ENCODE data around the gene PLEKHA1. TPM values are rescaled to one million over a fixed set of nuclear protein-coding genes. Genes with fewer than 3 reads are reported as not detected.

Gene PLEKHA1
- total RNA-seq, 5 donors from 2014 or later (not counting 1 experiment from before 2014, with no cell fraction given) = 36.8 to 58.6 (median 40.5) TPM

DNA sequence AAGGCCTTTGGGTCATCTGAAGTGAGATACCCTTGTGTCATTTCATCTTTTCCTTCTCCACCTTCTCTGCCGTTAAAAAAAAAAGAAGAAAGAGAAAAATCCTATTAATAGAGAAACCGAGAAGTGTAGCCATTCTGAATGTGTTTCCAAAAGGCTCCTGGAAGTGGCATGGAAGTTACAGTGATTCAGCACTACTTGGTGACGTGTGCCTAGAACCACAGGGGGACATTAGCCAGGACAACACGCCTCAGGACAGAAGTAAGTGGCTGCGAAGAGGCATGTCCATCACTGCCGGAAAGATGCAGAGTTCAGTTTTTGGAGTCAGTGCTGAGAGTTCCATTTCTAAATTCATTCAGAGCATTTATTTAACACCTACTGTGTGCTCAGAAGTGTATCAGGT, 93.2 kb downstream of the PLEKHA1 start:
- H3K27me3 Mint-ChIP-seq = peaks cover 41 to 54% of the 10 kb centered on the region in 2 donors
- ATAC-seq (replicated peaks in 1 of 4) = no peak
- WGBS (ENCODE audit: insufficient coverage) = 58% methylated on average over 2 of the region's 6 CpGs

DNA sequence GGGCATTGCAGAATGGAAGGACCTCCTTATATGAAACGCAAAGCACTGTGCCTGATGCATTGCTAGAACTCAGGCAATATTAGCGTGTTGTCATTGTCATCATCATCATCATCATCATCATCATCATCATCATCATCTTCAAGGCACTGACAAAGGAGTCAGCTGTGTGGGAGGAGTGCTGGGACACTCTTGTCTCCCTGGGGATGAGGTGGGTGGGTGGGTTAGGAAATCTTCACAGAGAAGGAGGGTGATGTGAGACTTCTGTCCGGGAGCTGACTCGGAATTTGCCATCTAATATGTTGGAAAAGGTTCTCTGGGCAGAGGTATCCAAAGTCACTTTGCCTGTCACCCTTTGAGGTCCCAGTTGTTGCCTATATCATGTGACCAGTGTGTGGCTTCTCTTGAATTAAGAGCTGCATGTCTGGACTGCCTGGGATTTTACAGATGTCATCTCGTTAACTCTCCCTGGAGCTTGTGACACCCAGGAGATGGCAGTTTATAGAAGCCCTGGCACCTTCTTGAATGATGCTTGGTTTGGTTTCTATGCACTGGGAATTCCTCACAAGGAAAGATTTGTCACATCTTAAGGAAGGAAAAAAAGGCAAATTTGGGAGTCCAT, 93.9 kb downstream of the PLEKHA1 start:
- no peaks in the 10 kb centered on the region for H3K9me3 Mint-ChIP-seq
- peaks cover 6 to 23% of the 10 kb centered on the region in 2 experiments for H3K27me3 ChIP-seq (replicated peaks in 1 of 2; ENCODE audit: control insufficient read depth in 2 of 2, extremely low read depth in 1 of 2, insufficient read depth in 2 of 2, low read length in 1 of 2)
- H3K9me3 ChIP-seq = no peaks in the 10 kb centered on the region
- WGBS (ENCODE audit: insufficient coverage) = 95% methylated on average over 3 of the region's 5 CpGs
- ChIA-PET POLR2A (no interaction called here), CTCF (no interaction called here)
- peaks cover 33 to 48% of the 10 kb centered on the region in 2 donors for H3K27me3 Mint-ChIP-seq
- ATAC-seq (replicated peaks in 1 of 4) (no peak), DNase-seq (no peak)
- no peak overlapping the region for H3K4me3 Mint-ChIP-seq
- H3K36me3 ChIP-seq (ENCODE audit: control insufficient read depth in 2 of 2, extremely low read depth in 1 of 2, insufficient read depth in 1 of 2, low read length in 1 of 2) = no peaks in the 10 kb centered on the region
- no peak overlapping the region for H3K27ac ChIP-seq (ENCODE audit: low read length)
- H3K4me1 ChIP-seq (ENCODE audit: control insufficient read depth in 1 of 2, extremely low read depth in 1 of 2, insufficient read depth in 2 of 2, low read length in 2 of 2) = no peaks in the 10 kb centered on the region
- H3K36me3 Mint-ChIP-seq = no peaks in the 10 kb centered on the region
- no peak overlapping the region for H3K4me3 ChIP-seq (ENCODE audit: control insufficient read depth in 1 of 2, extremely low read depth in 1 of 2, low read length in 1 of 2)
- H3K4me1 Mint-ChIP-seq = peaks cover 0 to 4% (median 2%) of the 10 kb centered on the region in 3 donors
- no peak overlapping the region for H3K27ac Mint-ChIP-seq

More for the DNA sequence above, 93.2 kb downstream of the PLEKHA1 start:
- Mint-ChIP-seq H3K9me3 (no peaks in the 10 kb centered on the region), H3K27ac (no peak overlapping the region), H3K4me3 (no peak overlapping the region), H3K4me1 (peaks cover 4 to 10% (median 7%) of the 10 kb centered on the region in 3 donors), H3K36me3 (no peaks in the 10 kb centered on the region)
- peaks cover 0 to 4% of the 10 kb centered on the region in 2 experiments for H3K4me1 ChIP-seq (ENCODE audit: control insufficient read depth in 1 of 2, extremely low read depth in 1 of 2, insufficient read depth in 2 of 2, low read length in 2 of 2)
- H3K27ac ChIP-seq (ENCODE audit: low read length) = no peak overlapping the region
- H3K36me3 ChIP-seq (ENCODE audit: control insufficient read depth in 2 of 2, extremely low read depth in 1 of 2, insufficient read depth in 1 of 2, low read length in 1 of 2) = no peaks in the 10 kb centered on the region
- H3K4me3 ChIP-seq (ENCODE audit: control insufficient read depth in 1 of 2, extremely low read depth in 1 of 2, low read length in 1 of 2) = no peak overlapping the region
- ChIA-PET POLR2A (no interaction called here), CTCF (no interaction called here)
- no peak for DNase-seq
- H3K27me3 ChIP-seq (replicated peaks in 1 of 2; ENCODE audit: control insufficient read depth in 2 of 2, extremely low read depth in 1 of 2, insufficient read depth in 2 of 2, low read length in 1 of 2) = peaks cover 6 to 30% of the 10 kb centered on the region in 2 experiments
- H3K9me3 ChIP-seq = no peaks in the 10 kb centered on the region

DNA sequence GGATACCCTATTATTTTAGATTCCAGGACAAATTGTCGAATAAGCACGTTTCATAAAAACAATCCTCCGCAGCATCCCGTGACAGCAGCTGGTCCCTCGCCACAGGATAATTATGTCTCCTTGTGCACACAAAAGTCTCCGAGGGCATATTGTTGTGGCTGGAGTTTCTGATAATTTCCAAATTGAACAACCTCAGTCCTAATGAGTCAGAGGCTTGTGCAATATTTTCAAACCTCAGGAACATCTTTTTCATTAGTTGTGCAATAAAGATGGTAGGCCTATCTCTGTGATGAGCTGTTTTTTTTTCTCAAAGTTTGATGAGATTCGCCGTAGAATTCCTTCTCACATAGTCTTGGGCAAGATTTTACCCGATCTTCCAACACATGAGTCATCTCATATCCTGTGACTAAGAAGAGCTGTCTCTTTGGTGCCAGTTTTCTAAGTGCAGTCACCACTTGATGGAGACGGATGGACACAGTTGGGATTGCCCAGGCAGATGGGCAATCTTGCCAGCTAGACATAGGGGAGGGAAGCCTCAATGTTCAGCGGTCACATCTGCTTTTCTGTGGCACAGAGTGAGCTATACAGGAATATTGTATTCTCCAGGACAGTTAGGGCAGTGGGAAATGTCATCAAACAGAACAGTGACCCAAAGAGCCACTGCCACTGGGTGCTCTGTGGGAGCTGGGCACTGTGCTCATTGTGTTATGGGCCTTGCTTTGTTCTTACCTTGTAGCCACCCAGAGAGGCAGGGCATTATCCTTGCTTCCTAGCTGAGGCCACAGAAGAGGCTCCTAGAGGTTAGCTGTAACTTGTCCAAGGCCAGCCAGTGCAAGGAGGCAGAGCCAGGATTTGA, 94.6 kb downstream of the PLEKHA1 start:
- ATAC-seq (replicated peaks in 1 of 4) = no peak
- Histone ChIP-seq H3K4me1 (ENCODE audit: control insufficient read depth in 1 of 2, extremely low read depth in 1 of 2, insufficient read depth in 2 of 2, low read length in 2 of 2) (peaks cover 0 to 2% of the 10 kb centered on the region in 2 experiments), H3K36me3 (ENCODE audit: control insufficient read depth in 2 of 2, extremely low read depth in 1 of 2, insufficient read depth in 1 of 2, low read length in 1 of 2) (no peaks in the 10 kb centered on the region), H3K27me3 (replicated peaks in 1 of 2; ENCODE audit: control insufficient read depth in 2 of 2, extremely low read depth in 1 of 2, insufficient read depth in 2 of 2, low read length in 1 of 2) (peaks cover 7 to 16% of the 10 kb centered on the region in 2 experiments), H3K9me3 (no peaks in the 10 kb centered on the region), H3K4me3 (ENCODE audit: control insufficient read depth in 1 of 2, extremely low read depth in 1 of 2, low read length in 1 of 2) (no peak overlapping the region), H3K27ac (ENCODE audit: low read length) (no peak overlapping the region)
- 82% methylated on average over 3 of the region's 11 CpGs for WGBS (ENCODE audit: insufficient coverage)
- no peak for DNase-seq
- Mint-ChIP-seq H3K9me3 (no peaks in the 10 kb centered on the region), H3K4me1 (peaks cover 0 to 2% (median under 1%) of the 10 kb centered on the region in 3 donors), H3K27me3 (peaks cover 27 to 46% of the 10 kb centered on the region in 2 donors), H3K27ac (no peak overlapping the region), H3K36me3 (no peaks in the 10 kb centered on the region), H3K4me3 (no peak overlapping the region)
- ChIA-PET CTCF (no interaction called here), POLR2A (no interaction called here)

DNA sequence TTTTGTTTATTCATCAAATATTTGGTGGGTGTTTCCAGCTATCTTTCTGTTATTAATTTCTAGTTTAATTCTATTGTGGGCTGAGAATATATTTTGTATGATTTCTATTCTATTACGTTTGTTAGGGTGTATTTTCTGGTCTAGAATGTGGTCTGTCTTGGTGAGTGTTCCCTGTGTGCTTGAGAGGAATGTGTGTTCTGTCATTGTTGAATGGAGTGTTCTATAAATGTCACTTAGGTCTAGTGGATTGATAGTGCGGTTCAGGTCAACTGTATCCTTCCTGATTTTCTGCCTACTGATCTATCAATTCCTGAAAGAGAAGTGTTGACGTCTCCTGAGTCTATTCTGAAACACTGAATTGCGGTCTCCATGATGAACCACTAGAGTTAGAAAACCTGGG, 95.3 kb downstream of the PLEKHA1 start:
- Mint-ChIP-seq H3K36me3 (no peaks in the 10 kb centered on the region), H3K9me3 (no peaks in the 10 kb centered on the region), H3K4me1 (peaks cover 6 to 9% (median 6%) of the 10 kb centered on the region in 3 donors), H3K4me3 (no peak overlapping the region), H3K27ac (no peak overlapping the region), H3K27me3 (peaks cover 26 to 46% of the 10 kb centered on the region in 2 donors)
- WGBS (ENCODE audit: insufficient coverage) = 79% methylated on average over 2 of the region's 4 CpGs
- DNase-seq = no peak
- ChIA-PET POLR2A (no interaction called here), CTCF (no interaction called here)
- no peak for ATAC-seq (replicated peaks in 1 of 4)
- H3K27ac ChIP-seq (ENCODE audit: low read length) = no peak overlapping the region
- peaks cover 0 to 5% of the 10 kb centered on the region in 2 experiments for H3K4me1 ChIP-seq (ENCODE audit: control insufficient read depth in 1 of 2, extremely low read depth in 1 of 2, insufficient read depth in 2 of 2, low read length in 2 of 2)
- H3K9me3 ChIP-seq = no peaks in the 10 kb centered on the region
- H3K4me3 ChIP-seq (ENCODE audit: control insufficient read depth in 1 of 2, extremely low read depth in 1 of 2, low read length in 1 of 2) = no peak overlapping the region
- peaks cover 10 to 14% of the 10 kb centered on the region in 2 experiments for H3K27me3 ChIP-seq (replicated peaks in 1 of 2; ENCODE audit: control insufficient read depth in 2 of 2, extremely low read depth in 1 of 2, insufficient read depth in 2 of 2, low read length in 1 of 2)
- no peaks in the 10 kb centered on the region for H3K36me3 ChIP-seq (ENCODE audit: control insufficient read depth in 2 of 2, extremely low read depth in 1 of 2, insufficient read depth in 1 of 2, low read length in 1 of 2)

DNA sequence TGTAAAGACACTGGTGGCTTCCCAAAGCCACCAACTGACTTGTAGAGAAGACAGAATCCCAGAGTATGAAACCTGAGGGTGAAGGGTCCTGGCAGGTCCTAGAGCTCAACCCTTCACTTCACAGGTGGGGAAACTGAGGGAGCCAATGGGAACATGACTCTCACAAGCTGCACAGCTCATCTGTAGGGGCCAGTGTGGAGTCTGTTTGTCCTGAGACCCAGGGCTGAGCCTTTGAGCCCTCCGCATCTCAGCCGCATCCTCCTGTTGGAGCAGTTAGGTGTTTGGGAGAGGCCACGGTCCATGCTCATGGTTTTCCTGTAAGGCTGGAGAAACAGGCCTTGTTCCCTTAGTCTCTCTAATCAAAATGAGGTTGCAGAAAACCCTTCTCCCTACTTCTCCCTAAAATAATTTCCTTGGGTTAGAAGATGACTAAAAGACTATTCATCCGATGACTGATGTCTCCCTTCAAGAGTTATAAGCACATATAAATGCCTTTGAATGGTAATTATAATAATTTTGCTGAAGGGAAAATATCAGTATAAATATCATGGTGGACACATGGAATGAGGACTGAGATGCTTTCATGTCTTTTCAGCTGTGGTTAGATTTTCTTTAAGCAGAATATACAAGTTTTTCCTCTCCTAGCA, 97.1 kb downstream of the PLEKHA1 start:
- Mint-ChIP-seq H3K36me3 (no peaks in the 10 kb centered on the region), H3K27ac (no peak overlapping the region), H3K4me1 (peaks cover 6 to 11% (median 8%) of the 10 kb centered on the region in 3 donors), H3K4me3 (no peak overlapping the region), H3K9me3 (no peaks in the 10 kb centered on the region), H3K27me3 (peaks cover 21 to 42% of the 10 kb centered on the region in 2 donors)
- WGBS (ENCODE audit: insufficient coverage) = no CpG with 5 or more reads among the region's 4 CpGs
- Histone ChIP-seq H3K27ac (ENCODE audit: low read length) (no peak overlapping the region), H3K4me3 (ENCODE audit: control insufficient read depth in 1 of 2, extremely low read depth in 1 of 2, low read length in 1 of 2) (no peak overlapping the region), H3K9me3 (no peaks in the 10 kb centered on the region), H3K36me3 (ENCODE audit: control insufficient read depth in 2 of 2, extremely low read depth in 1 of 2, insufficient read depth in 1 of 2, low read length in 1 of 2) (no peaks in the 10 kb centered on the region), H3K4me1 (ENCODE audit: control insufficient read depth in 1 of 2, extremely low read depth in 1 of 2, insufficient read depth in 2 of 2, low read length in 2 of 2) (peaks cover 0 to 5% of the 10 kb centered on the region in 2 experiments), H3K27me3 (replicated peaks in 1 of 2; ENCODE audit: control insufficient read depth in 2 of 2, extremely low read depth in 1 of 2, insufficient read depth in 2 of 2, low read length in 1 of 2) (peaks cover 8 to 18% of the 10 kb centered on the region in 2 experiments)
- no peak for ATAC-seq (replicated peaks in 1 of 4)
- no peak for DNase-seq
- CTCF ChIA-PET = interaction anchor here in 1 of 2 donors (0.6 kb wide), 1 partner anchor 147 kb away, joined by 4 read pairs; no protein-coding TSS in a partner anchor
- POLR2A ChIA-PET = no interaction called here

DNA sequence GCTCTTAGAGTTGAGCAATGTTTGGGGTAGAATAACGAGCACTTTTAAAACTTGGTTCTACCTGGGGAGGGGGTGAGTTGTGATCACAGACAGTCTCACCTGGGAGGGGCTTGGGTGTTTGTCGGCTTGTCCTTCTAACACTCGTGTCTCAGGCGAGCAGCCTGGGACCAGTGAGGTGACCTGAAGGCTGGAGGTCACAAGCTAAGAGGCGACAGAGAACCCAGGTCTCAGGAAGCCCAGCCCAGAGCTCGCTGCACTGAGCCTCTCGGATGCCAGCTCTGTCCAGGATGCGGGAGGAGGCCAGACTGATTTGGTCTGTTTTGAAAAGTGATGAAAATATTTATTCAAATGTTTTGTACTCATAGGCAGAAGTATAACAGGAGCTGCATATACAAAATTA, 98.6 kb downstream of the PLEKHA1 start:
- Mint-ChIP-seq H3K27ac (no peak overlapping the region), H3K4me1 (peaks cover 6 to 11% (median 8%) of the 10 kb centered on the region in 3 donors), H3K36me3 (no peaks in the 10 kb centered on the region), H3K9me3 (no peaks in the 10 kb centered on the region), H3K4me3 (no peak overlapping the region), H3K27me3 (peaks cover 14 to 35% of the 10 kb centered on the region in 2 donors)
- H3K27ac ChIP-seq (ENCODE audit: low read length) = no peak overlapping the region
- ATAC-seq (replicated peaks in 1 of 4) (no peak), DNase-seq (no peak)
- H3K27me3 ChIP-seq (replicated peaks in 1 of 2; ENCODE audit: control insufficient read depth in 2 of 2, extremely low read depth in 1 of 2, insufficient read depth in 2 of 2, low read length in 1 of 2) = peaks cover 5 to 14% of the 10 kb centered on the region in 2 experiments
- ChIA-PET CTCF (interaction anchor here in 1 of 2 donors (0.6 kb wide), 1 partner anchor 91 kb away, joined by 3 read pairs; no protein-coding TSS in a partner anchor), POLR2A (no interaction called here)
- no peak overlapping the region for H3K4me3 ChIP-seq (ENCODE audit: control insufficient read depth in 1 of 2, extremely low read depth in 1 of 2, low read length in 1 of 2)
- no peaks in the 10 kb centered on the region for H3K9me3 ChIP-seq
- H3K36me3 ChIP-seq (ENCODE audit: control insufficient read depth in 2 of 2, extremely low read depth in 1 of 2, insufficient read depth in 1 of 2, low read length in 1 of 2) = no peaks in the 10 kb centered on the region
- 94% methylated on average over 5 of the region's 8 CpGs for WGBS (ENCODE audit: insufficient coverage)
- peaks cover 0 to 5% of the 10 kb centered on the region in 2 experiments for H3K4me1 ChIP-seq (ENCODE audit: control insufficient read depth in 1 of 2, extremely low read depth in 1 of 2, insufficient read depth in 2 of 2, low read length in 2 of 2)

All from T-cell (primary cell).